GM18861 (cell line): ENCODE results near the gene PYM1.
"Not testable (repeated sequence)": the region's sequence is repeated elsewhere in the genome, so short reads cannot be mapped to it uniquely, and the experiment has no call there.

Source experiments
- ATAC-seq: cut with Tn5 transposase; IDR thresholded peaks from one replicate; pipeline ENCODE4 v1.9.1; 2021; ENCODE audit not compliant: unreplicated experiment

PYM1 gene

DNA sequence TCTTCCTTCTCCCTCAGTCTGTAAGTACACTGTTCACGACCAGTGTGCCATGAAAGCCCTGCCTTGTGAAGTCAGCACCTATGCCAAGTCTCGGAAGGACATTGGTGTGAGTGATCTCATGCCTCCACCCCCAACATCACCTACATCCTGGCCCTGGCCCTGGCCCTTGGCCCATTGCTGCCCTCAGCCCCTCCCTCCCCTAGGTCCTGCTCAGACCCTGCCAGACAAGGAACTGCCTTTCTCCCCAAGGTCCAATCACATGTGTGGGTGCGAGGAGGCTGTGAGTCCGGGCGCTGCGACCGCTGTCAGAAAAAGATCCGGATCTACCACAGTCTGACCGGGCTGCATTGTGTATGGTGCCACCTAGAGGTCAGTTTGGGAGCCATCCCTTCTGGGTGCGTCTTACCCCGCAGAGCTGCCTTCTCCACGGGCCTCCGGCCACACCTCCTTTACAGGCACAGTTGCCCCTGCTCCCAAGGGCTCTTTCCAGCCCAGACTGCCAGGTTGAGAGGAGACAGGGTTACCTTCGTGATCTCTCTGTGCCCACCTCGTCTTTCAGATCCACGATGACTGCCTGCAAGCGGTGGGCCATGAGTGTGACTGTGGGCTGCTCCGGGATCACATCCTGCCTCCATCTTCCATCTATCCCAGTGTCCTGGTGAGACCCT is 12.5 kb upstream of the PYM1 start:
- peak; percentile 93 for ATAC-seq

DNA sequence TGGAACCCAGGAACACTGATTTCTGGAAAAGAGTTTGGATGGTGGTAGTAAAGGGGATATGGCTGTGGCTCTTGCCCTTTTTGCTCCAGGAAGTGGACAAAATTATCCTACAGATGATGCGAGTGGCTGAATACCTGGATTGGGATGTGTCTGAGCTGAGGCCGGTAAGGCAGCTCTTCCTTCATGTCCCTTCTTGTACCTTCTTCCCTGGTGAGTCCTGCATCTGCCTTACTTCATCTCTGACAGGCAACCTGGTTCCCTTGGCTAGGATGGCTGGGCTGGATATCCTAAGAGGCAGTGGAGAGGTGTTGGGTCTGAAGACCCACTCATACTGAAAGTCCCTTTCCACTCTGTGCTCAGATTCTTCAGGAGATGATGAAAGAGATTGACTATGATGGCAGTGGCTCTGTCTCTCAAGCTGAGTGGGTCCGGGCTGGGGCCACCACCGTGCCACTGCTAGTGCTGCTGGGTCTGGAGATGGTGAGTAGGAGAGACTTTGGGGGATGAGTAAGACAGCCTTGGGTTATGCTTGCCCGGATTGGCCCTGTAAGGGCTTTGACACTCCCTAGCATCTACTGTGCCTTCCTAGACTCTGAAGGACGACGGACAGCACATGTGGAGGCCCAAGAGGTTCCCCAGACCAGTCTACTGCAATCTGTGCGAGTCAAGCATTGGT is 11.3 kb upstream of the PYM1 start:
- ATAC-seq = no peak

DNA sequence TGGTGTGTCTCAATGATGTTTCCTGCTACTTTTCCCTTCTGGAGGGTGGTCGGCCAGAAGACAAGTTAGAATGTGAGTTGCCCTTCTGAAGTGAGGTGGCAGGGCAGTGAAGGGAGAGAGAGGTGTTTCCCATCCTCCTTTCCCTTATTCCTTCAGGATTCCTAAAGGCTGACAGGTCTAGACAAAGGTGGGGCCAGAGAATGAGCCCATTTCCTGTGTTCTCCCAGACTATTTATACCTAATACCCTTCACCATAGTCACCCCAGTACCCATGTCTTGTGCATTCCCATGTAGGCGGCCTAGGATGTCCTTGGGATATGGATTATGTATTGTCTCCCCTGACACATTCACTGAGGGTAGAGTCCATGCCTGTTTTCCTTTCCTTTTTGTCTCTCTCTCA is 10.3 kb upstream of the PYM1 start:
- ATAC-seq = no peak

DNA sequence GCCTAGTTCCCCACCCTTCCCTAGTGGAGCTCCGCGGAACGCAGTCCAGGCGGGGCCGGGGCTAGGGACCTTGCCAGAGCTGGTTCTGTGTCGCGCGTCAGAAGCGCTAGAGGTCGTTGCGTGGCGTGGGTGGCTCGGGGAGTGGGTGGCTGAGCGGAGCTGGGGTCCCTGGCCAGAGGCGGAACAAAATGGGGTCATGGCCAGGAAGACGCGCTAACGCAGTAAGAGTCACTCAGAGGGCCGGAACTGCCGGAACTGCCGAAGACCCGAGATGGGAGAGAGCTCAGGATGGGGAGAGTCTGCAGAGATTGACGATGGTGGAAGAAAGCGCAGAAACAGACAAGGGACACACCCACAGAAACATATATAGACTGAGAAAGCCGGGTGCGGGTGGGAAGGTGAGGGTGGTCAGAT is 8.1 kb upstream of the PYM1 start:
- ATAC-seq = no peak

DNA sequence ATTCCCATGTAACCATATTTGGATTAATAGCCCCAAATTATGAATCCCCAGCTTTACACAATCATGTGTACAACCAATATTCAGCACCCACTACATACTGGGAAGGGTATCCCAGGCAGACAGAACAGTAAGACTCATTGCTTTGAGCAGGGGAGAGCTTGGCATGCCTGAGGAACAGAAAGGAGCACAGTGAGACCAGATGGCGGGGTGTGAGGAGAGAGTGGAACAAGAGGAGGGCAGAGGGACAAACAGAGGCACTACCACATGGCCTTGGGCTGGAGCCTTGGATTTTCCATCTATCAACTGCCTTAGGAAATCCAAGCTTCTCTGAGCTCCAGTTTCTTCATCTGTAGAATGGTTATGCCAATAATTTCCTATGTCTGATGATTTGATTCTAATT is 7.1 kb upstream of the PYM1 start:
- ATAC-seq = no peak

DNA sequence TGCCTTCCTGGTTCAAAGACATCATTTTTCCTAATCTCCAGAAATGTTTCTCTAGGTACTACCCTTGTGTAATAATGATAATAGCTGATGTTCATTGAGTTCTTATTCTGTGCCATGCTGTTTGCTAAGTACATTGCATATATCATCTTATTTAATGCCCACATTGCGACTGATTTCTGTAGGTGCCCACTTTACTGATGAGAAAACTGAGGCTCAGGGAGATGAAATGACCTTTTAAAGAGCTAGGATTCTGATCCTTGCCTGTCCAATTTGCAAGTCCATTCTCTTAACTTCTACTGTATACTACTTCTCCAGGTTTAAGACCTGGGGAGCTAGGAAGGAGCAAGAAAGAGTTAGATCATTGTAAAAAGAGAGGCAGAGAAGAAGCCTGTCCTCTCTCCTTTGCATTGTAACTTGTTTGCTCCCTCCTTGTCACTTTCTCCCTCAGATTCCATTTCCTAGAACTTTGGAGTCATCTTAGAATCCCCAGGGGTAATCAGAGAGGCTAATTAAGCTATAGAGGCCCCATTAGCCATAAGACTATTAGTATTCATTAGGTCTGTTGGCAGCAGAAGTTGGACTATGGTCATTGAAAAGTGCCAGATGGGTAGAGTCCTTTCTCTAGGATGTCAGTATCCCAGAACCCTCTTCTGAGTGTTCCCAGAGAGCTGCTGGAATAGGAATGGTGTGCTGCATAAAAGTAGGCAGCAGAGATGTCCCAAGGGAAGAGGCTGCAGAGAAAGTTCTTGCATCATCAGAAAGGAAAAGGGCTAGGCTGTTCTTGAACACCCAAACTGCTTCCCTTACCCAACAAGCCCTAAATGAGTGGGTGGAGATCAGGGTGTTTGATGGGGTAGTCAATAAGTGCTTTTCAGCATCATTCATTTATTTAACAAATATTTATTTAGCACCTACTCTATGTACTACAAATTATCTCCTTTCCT is 6.4 kb upstream of the PYM1 start:
- no peak for ATAC-seq

DNA sequence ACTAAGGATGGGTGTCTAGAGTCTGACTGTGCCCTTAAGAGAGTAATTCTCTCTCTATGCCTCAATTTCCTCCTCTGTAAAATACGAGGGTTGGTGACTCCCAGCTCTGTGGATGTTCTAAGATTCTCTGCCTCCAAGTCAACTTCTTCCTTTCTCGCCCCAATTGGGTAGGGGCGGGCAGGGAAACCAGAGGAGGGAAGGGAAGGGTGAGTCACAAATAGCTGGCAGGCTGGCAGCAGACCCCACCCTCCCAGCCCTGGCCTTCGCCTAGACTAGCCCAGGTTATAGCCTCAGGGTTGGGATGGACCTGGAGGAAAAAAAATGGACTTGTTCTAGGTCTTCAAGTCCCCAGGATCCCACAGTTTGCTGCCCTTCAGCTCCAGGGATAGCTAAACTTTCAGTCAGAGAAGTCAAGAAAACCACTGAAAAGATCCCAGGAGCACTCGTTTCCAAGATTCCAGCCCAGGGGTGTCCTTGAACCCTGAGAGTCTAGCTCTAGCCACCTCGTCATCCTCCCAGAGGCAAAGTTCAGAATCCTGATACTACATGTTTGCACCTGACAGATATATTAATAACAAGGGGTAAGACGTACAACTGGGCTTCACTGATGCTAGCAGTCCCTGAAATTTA is 5.6 kb upstream of the PYM1 start:
- no peak for ATAC-seq

DNA sequence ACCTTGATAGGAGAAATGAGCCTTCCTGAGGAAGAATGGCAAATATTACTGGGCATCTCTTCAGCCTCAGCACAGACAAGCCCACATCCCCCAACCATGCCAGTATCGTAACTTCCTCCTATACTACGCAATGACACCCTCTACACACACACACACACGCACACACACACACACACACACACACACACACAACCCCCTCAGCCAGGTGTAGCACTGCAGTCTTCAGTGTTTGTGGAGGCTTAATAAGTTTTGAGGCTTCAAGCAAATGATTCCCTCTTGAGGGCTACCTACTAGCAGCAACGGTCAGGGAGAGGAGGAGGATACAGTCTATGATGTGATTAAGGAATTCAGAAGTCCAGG is 4.8 kb upstream of the PYM1 start:
- ATAC-seq = no peak

DNA sequence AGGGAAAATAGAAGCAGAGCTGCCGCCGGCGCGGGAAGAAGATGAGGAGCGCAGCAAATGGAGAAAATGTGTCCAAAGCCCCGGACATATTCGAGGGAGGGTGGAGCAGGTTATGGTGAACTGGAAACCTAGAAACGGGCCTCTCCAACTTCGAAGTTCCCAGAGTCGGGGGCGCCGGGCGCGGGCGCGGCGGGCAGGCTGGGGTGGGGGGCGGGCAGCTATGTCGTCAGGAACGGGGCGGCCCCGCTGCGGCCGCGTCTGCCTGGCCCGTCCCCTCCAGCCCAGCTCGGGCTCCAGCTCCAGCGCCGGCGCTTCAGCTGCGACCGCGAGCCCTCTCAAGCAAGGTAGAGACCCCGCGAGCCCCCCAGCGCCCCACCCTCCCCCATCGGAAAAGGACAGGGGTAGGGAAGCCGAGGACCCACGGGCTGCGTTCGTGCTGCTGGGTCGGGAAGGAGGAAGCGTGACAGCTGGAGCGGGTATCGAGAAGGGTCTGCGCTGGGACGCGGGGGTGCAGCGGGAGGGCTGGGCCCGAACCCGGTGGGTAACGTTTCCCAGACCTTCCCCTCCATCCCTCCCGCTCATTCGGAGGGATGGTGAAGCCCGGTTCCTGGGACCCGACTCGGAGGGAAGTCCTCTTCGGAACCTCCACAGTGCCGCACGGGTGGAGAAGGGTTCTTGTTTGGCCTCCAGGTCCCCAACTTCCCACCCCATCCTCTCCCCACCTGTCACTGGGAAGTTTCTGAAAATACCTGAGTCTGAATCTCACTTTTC is 4.3 kb upstream of the PYM1 start:
- no peak for ATAC-seq

DNA sequence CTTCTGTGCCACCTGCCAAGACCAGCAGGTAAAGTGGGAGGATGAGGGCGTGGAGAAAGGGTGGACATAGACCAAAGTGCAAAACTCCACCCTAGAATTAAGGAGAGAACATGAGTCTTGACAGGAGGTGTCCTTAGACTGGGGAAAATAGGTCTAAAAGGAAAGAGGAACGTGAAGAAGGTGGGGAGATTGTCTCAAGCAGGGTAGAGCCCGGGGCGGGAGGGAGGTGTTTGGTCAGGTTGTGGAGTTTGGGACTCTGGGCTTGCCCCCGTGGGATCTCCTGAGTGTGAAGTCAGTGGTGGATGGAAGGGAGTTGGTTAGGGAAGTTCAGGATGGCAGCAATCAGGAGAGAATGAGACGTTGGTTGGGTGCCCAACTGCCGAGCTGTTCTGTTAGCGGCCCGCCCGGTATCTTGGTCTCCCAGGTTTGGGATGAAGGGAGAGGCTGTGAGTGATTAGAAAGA is 3.7 kb upstream of the PYM1 start:
- no peak for ATAC-seq

DNA sequence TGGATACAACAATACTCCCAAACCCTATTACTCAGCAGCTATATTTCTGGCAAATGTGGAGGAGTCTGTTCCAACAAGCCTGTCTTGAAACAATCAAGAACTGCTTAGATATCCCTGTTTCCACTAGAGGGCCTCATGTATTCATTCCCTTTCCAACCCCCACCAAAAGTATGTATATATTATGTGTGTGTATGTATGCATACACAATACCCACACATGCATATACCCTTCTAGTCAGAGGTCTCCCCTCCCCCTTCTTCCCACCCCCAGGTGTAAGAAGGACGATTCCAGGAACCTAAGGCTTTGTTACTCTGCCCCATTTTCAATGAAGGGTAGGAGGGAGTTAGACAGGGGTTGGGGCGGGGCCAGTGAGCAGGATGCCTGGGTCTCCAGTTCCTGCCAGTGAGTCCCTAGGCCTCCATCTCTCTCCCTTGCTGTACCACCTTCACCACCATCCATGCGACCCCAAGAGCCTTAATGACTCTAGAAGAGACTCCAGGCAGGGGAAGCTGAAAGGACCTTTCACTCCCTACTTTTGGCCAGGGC is 3.1 kb upstream of the PYM1 start, which contains the start of gene DGKA:
TSS of gene DGKA (plus strand) at position 392 of the 546 bp plus-strand sequence. CDS start 5,342 bp downstream, outside the sequence.
- no peak for ATAC-seq

DNA sequence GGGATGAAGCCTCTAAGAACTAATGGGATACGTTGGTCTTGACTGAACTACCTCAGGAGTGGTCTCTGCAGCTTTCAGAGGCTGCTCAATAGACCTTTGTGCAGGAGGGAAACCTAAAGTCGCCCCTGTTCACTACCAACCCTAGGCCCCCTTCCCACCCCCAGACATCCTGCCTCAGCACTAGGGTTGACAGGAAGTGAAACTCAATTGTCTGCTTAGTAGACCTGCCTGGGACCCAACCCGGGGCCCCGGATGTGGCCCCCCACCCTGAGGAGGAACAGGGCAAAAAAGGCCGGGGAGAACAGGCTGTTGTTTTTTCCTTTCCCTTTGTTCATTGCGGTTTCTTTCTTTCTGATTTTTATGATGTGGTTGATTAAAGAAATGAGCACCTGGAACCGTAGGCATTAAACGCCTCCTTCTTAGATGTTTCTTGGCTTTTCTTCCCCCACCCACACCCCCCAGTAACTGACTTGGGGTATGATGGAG is 1.7 kb upstream of the PYM1 start:
- peak; percentile 32 for ATAC-seq

DNA sequence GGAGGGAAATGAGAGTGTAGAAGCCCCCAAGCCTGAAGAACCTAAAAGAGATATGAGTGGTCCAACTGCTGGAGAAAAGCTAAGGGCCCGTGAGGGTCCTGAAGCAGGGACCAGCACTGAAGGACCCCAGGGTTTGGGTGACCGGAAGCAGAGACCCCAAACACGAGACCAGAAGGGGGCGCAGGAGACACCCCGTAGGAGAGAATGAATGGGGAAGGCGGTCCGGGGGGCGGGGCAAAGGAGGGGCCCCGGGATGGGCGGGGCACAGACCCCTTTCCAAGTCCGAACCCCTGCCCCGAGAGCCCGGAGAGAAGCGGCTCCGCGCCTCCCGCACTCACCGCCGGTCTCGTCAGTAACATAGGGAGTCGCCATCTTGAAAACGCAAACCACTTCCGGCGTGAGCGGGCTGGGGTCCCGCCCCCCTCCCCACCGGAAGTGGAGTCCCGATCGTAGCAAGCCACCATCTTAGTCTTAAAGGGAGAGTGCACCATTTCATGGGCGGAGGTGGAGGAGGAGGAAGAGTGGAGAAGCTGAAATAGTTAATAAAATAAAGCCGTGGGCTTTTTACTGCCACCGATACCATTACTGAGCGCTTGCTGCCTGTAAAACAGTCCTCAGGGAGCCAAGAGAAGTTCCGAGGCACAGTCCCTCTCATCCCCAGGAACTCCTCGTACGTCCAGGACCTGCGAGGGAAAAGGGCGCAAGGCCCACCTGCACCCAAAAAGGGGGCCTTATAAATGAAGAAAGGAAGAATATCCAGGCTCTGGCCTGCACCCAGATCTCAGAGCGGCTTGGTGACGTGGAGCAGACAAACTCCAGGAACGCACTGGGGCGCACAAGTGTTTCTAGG is 731 bp downstream of the PYM1 start:
- peak; percentile 25 for ATAC-seq

DNA sequence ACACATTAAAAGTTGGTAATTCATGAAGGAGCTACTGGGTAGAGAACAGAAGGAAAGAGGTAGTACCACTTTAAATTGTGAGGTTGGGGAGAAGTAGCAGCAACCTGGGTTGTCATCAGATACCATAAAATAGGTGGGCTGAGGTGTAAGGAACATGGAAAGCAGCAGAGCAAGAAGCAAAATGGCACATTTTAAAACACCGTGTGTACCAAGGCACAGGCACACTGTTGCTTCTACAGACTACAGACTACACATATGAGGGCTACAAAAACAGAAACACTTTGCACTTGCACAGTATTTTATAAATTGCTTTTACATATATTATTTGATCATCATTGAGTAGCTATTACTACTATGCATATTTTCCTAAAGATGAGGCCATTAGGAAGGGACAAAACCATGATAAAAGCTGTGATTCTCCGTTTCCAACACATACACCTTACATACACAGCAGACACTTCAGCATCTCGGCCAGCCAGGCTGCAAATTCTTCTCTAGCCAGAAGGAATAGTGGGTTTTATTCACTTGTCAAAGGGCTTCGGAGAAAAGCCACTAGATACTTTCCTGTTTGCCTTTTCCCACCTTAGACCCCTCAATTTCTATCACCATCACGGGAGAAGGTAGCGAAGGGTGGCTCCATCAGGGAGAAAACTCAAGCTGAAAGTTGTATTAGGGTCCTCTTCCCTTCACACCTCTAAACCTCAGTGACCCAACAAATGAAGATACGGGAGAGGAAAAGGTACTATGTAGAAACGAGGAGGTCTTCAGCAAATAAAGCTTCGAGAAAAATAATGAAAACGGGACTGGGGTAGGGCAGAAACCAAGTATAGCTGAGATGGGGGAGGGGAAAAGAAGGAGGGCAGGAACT is 1.6 kb downstream of the PYM1 start:
- no peak for ATAC-seq

DNA sequence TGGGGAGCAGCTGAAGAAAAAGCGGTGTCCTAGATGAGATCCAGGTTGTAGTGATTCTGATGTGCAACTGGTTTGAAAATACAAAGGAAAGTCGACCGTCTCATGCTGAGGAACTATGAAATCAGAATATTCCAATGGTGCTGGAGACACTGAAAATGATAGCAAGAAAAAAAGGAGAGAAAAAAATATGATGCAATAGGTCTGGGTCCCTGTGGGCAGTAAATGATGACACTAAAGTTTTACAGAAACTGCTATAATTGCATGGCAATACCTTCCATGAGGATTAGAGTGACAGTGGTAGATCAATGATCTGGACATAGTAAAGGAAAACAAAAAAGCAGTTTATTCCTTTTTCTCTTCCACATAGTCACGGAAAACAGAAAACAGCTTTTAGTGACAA is 2.3 kb downstream of the PYM1 start:
- no peak for ATAC-seq

DNA sequence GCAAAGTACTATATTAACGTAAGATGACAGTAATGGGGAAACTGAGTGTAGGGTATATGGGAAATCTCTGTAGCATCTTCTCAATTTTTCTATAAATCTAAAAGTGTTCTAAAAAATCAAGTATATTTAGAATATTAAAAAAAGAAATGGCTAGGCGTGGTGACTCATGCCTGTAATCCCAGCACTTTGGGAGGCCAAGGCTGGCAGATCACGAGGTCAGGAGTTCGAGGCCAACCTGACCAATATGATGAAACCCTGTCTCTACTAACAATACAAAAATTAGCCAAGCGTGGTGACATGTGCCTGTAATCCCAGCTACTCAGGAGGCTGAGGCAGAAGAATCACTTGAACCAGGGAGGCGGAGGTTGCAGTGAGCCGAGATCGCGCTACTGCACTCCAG is 4.0 kb downstream of the PYM1 start:
- not testable (repeated sequence) for ATAC-seq

DNA sequence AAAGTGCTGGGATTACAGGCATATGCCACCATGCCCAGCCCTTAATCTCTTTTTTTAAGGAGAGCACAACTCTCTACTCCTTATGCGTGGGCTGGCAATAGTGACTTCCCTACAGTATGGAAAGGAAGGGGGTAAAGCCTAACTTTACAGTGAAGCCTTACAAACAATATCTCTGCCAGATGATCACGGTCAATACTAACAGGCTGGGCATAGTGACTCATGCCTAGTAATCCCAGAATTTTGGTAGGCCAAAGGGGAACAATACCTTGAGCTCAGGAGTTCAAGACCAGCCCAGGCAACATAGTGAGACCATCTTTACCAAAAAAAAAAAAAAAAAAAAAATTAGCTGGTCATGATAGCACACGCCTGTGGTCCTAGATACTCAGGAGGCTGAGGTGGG is 5.6 kb downstream of the PYM1 start:
- no peak for ATAC-seq

DNA sequence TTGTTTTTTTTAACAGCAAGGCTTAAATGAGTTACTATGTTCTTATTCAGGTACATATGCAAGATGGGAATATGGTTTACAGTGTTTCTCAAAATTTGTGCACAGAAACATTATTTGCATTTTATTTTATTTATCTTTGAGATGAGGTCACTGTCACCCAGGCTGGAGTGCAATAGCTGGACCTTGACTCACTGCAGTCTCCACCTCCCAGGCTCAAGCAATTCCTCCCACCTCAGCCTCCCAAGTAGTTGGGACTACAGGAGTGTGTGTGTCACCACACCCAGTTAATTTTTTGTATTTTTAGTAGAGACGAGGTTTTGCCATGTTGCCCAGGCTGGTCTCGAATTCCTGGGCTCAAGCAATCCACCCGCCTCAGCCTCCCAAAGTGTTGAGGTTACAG is 8.7 kb downstream of the PYM1 start:
- ATAC-seq = not testable (repeated sequence)
